ENCODE measurements around the gene PITPNM3. TPM values are rescaled to one million over a fixed set of nuclear protein-coding genes. Genes with fewer than 3 reads are reported as not detected.

Gene PITPNM3
- total and polyA plus RNA-seq, 2 experiments from 2014 or later, result 1.0 to 1.5 TPM

GRCh38 chr17:6548034-6548433 lies 8.3 kb downstream of the PITPNM3 start:
- Histone ChIP-seq H3K79me2 (replicated peaks; ENCODE audit: insufficient read depth) (no peaks in the 10 kb centered on the region), H2AFZ (no peak overlapping the region), H3F3A (replicated peaks; ENCODE audit: low read depth) (no peaks in the 10 kb centered on the region), H3K9me2 (ENCODE audit: insufficient read depth) (no peaks in the 10 kb centered on the region), H3K27ac (ENCODE audit: low read depth) (no peak overlapping the region), H3K4me1 (ENCODE audit: insufficient read depth) (no peaks in the 10 kb centered on the region; the same call in 1 of the 2 replicates), H3K36me3 (ENCODE audit: insufficient read depth) (no peaks in the 10 kb centered on the region), H3K4me3 (no peak overlapping the region), H3K4me2 (no peak overlapping the region), H4K20me1 (replicated peaks; ENCODE audit: insufficient read depth) (no peaks in the 10 kb centered on the region), H3K27me3 (ENCODE audit: insufficient read depth) (no peaks in the 10 kb centered on the region)
- H3K4me1 Mint-ChIP-seq, result peaks cover 31% of the 10 kb centered on the region
- H3K27me3 Mint-ChIP-seq (ENCODE audit: insufficient read depth, low read depth, poor library complexity), result peaks cover 21% of the 10 kb centered on the region
- no peak for TF ChIP-seq CTCF (conservative IDR thresholded peaks at IDR 0.05; ENCODE audit: low read depth in 2 of 2)
- no peak for TF ChIP-seq JUNB (IDR thresholded peaks at IDR 0.05; ENCODE audit: unreplicated experiment)
- TF ChIP-seq CREB1 (CRISPR knock-in tag; IDR thresholded peaks at IDR 0.05; ENCODE audit: low read depth), result no peak
- TF ChIP-seq EZH2 (IDR thresholded peaks at IDR 0.05; ENCODE audit: low read depth, unreplicated experiment), result no peak
- no peak for TF ChIP-seq ZNF331 (CRISPR knock-in tag; IDR thresholded peaks at IDR 0.05; ENCODE audit: low read depth)
- TF ChIP-seq EZH2phosphoT487 (IDR thresholded peaks at IDR 0.05; ENCODE audit: unreplicated experiment), result no peak
- no peak for TF ChIP-seq POLR2AphosphoS5 (IDR thresholded peaks at IDR 0.05; ENCODE audit: low read depth)
- no peak for TF ChIP-seq ETS1 (IDR thresholded peaks at IDR 0.05)
- TF ChIP-seq NANOG (IDR thresholded peaks at IDR 0.05; ENCODE audit: borderline replicate concordance), result no peak
- no peak for TF ChIP-seq STAT1 (IDR thresholded peaks at IDR 0.05; ENCODE audit: unreplicated experiment)
- no peak for TF ChIP-seq REST (IDR thresholded peaks at IDR 0.05; ENCODE audit: unreplicated experiment)
- no peak for TF ChIP-seq ZNF114 (CRISPR knock-in tag; IDR thresholded peaks at IDR 0.05)
- no peak for TF ChIP-seq ZNF462 (CRISPR knock-in tag; IDR thresholded peaks at IDR 0.05)
- no peak overlapping the region for H3K4me3 Mint-ChIP-seq
- no peaks in the 10 kb centered on the region; the same call in 2 of the 3 replicates for H3K36me3 Mint-ChIP-seq (ENCODE audit: low read depth)
- DNase-seq (ENCODE audit: low spot score), result no peak
- H3K27ac Mint-ChIP-seq, result no peak overlapping the region
- H3K9me3 Mint-ChIP-seq, result no peaks in the 10 kb centered on the region
- no peak for ATAC-seq
